ENCODE measurements around the gene UQCC2.

- TF ChIP-seq REST (IDR thresholded peaks at IDR 0.05; ENCODE audit: insufficient replicate concordance, low read depth), result no peak
- no peak for TF ChIP-seq CTCF (IDR thresholded peaks at IDR 0.05; ENCODE audit: insufficient read depth, low read length)
- no peak for TF ChIP-seq GABPA (IDR thresholded peaks at IDR 0.05; ENCODE audit: low read depth)
- no peak for TF ChIP-seq POLR2AphosphoS5 (IDR thresholded peaks at IDR 0.05; ENCODE audit: low read depth)
- no peak for TF ChIP-seq SPI1 (IDR thresholded peaks at IDR 0.05; ENCODE audit: borderline replicate concordance, low read depth)
These were observed 50.2 kb downstream of the UQCC2 start for GRCh38 chr6:33661106-33661838.

All from HL-60 (cell line).